GM23248 (cell line): ENCODE results near the gene C19orf33.

Source experiments
- EZH2 ChIP-seq: fragments of 200-600 bp; sonication (generic); IDR thresholded peaks from 2 replicates; pipeline ENCODE4 v1.6.1; 2018; ENCODE audit warnings: antibody characterized with exemption, mild to moderate bottlenecking; ENCODE audit not compliant: insufficient read depth, poor library complexity, severe bottlenecking
- EZH2phosphoT487 ChIP-seq: fragments of 200-600 bp; sonication (generic); IDR thresholded peaks from 2 replicates; pipeline ENCODE4 v1.6.1; 2018; ENCODE audit warnings: antibody characterized with exemption, moderate library complexity, mild to moderate bottlenecking, low read depth; ENCODE audit not compliant: insufficient read depth

DNA sequence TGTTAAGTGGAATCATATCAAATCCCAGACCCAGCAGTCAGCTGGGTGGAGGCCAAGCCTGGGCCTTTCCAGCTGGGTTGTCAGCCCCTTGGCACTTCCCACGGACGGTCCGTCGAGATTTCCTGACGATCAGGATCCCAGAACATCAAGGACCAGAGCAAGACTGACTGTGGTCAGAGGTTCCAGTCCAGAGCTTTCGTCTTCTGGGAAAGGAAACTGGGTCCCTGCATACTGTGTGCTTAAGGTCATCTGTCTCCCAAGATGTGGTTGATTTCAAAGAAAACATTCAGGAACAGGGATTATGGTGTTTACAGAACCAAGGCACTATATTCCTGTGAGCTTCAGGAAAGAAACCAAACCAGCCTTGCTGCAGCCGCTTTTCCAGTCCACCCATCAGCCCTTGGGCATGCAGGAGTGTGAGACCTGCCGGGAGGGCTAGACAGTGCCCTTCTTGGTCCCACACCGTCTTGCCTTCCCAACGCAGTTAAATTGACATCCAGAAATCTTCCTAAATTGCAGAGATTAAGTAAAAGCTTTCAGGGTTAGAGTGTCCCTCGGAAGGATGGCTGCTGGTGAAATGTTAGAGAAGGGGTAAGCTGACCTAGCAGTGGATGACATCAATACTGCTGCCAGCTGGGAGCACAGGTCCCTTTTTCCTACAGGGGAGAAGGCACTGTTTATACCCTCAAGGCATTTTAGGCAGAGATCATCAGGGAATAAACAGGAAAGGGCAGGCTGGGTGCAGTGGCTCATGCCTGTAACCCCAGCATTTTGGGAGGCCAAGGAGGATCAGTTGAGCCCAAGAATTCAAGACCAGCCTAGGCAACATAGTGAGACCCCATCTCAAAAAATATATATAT is 5.0 kb upstream of the C19orf33 start:
- TF ChIP-seq EZH2phosphoT487 (no peak), EZH2 (no peak)
